Stimulated activated CD8-positive, alpha-beta memory T cell treated with anti-CD3 and anti-CD28 coated beads, Interleukin-12 subunit alpha, Interleukin-12 subunit beta, amount 100 ng/mL, for 24 hours (primary cell): ENCODE data around the gene PTPRO.

ENCODE experiments used
- DNase-seq: peaks from one replicate; pipeline ENCODE4 v3.0.0-alpha.2; 2020; ENCODE audit errors: extremely low read depth

The PTPRO gene

DNA sequence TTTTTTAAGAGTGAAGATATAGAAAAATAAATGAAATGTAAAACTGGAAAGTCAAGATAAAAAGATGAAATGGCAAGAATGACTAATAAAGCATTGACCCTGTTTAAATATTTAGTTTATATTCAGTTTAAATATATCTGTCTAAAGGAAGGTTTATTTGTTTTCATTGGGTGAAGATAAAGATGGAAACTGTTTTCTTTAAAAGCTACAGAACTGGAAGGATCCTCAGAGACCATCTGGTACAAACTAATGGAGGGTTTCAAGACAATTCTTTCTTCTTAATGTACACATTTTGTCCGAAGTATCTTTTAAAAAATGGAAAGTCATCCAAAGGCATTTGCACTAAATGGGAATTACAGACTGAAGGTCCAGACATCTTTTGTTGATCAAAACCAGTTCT is 324.3 kb downstream of the PTPRO start:
- no peak for DNase-seq
